PC-3 (cell line): ENCODE data around the gene FOXQ1.

Experiments used
- EZH2phosphoT487 ChIP-seq: fragments of 300-600 bp; sonication (generic); IDR thresholded peaks from 2 replicates; pipeline ENCODE4 v1.6.1; 2018; ENCODE audit warnings: mild to moderate bottlenecking, antibody characterized with exemption, low read length, borderline replicate concordance
- TF ChIP-seq, protein P1 (sequence below): fragments of 300-600 bp; sonication (generic); conservative IDR thresholded peaks from 2 replicates; pipeline ENCODE4 v1.5.1; 2017; ENCODE audit warnings: antibody characterized with exemption, low read depth, mild to moderate bottlenecking, low read length

GRCh38 chr6:1346101-1346500 is 34.2 kb downstream of the FOXQ1 start:
- TF ChIP-seq, protein P1, sequence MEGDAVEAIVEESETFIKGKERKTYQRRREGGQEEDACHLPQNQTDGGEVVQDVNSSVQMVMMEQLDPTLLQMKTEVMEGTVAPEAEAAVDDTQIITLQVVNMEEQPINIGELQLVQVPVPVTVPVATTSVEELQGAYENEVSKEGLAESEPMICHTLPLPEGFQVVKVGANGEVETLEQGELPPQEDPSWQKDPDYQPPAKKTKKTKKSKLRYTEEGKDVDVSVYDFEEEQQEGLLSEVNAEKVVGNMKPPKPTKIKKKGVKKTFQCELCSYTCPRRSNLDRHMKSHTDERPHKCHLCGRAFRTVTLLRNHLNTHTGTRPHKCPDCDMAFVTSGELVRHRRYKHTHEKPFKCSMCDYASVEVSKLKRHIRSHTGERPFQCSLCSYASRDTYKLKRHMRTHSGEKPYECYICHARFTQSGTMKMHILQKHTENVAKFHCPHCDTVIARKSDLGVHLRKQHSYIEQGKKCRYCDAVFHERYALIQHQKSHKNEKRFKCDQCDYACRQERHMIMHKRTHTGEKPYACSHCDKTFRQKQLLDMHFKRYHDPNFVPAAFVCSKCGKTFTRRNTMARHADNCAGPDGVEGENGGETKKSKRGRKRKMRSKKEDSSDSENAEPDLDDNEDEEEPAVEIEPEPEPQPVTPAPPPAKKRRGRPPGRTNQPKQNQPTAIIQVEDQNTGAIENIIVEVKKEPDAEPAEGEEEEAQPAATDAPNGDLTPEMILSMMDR = no peak
- TF ChIP-seq EZH2phosphoT487 = no peak
